ENCODE results near the gene GADD45G.

The GADD45G gene

GRCh38 chr9:89558196-89558899 lies 46.5 kb upstream of the GADD45G start:
- TF ChIP-seq EP300 (IDR thresholded peaks at IDR 0.05; ENCODE audit: borderline replicate concordance) (no peak), TEAD4 (IDR thresholded peaks at IDR 0.05) (no peak), ZBTB7A (IDR thresholded peaks at IDR 0.05; ENCODE audit: low read depth) (no peak), NFIC (IDR thresholded peaks at IDR 0.05) (no peak), YY1 (IDR thresholded peaks at IDR 0.05; ENCODE audit: low read depth) (no peak), CEBPB (IDR thresholded peaks at IDR 0.05) (no peak), TAF1 (IDR thresholded peaks at IDR 0.05; ENCODE audit: low read depth) (no peak)

DNA sequence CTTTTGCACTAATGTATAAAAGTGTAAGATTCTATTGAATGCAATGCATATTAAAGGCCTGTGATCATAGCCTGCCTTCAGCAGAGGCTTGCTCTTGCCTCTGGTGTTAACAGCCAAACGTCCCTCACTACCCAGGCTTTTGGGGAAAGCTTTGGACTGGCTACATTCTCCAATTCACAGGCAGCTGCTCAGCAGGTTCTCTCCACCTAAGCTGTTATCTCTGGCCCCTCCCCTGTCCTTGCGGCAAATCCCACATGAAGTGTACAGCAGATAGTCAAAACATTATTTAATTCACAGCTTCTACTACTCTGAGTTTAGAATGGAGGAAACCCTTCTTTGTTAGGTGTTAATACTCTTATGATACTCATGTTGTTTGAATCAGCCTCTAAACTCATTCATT lies 45.9 kb upstream of the GADD45G start:
- TF ChIP-seq YY1 (IDR thresholded peaks at IDR 0.05; ENCODE audit: low read depth) (no peak), RAD21 (IDR thresholded peaks at IDR 0.05; ENCODE audit: low read depth) (no peak), CEBPB (IDR thresholded peaks at IDR 0.05) (no peak), EGR1 (IDR thresholded peaks at IDR 0.05) (no peak), TEAD4 (IDR thresholded peaks at IDR 0.05) (no peak), NFIC (IDR thresholded peaks at IDR 0.05) (no peak), EP300 (IDR thresholded peaks at IDR 0.05; ENCODE audit: borderline replicate concordance) (no peak), FOXM1 (IDR thresholded peaks at IDR 0.05; ENCODE audit: borderline replicate concordance, low read depth) (no peak), CREB1 (IDR thresholded peaks at IDR 0.05; ENCODE audit: low read depth) (no peak), TAF1 (IDR thresholded peaks at IDR 0.05; ENCODE audit: low read depth) (no peak), TCF12 (IDR thresholded peaks at IDR 0.05; ENCODE audit: low read depth) (no peak), ZBTB7A (IDR thresholded peaks at IDR 0.05; ENCODE audit: low read depth) (no peak)
- TF ChIP-seq, protein P1, sequence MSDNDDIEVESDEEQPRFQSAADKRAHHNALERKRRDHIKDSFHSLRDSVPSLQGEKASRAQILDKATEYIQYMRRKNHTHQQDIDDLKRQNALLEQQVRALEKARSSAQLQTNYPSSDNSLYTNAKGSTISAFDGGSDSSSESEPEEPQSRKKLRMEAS (IDR thresholded peaks at IDR 0.05), result no peak
- TF ChIP-seq, protein P2, sequence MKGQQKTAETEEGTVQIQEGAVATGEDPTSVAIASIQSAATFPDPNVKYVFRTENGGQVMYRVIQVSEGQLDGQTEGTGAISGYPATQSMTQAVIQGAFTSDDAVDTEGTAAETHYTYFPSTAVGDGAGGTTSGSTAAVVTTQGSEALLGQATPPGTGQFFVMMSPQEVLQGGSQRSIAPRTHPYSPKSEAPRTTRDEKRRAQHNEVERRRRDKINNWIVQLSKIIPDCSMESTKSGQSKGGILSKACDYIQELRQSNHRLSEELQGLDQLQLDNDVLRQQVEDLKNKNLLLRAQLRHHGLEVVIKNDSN (IDR thresholded peaks at IDR 0.05), result no peak
- TF ChIP-seq, protein P3, sequence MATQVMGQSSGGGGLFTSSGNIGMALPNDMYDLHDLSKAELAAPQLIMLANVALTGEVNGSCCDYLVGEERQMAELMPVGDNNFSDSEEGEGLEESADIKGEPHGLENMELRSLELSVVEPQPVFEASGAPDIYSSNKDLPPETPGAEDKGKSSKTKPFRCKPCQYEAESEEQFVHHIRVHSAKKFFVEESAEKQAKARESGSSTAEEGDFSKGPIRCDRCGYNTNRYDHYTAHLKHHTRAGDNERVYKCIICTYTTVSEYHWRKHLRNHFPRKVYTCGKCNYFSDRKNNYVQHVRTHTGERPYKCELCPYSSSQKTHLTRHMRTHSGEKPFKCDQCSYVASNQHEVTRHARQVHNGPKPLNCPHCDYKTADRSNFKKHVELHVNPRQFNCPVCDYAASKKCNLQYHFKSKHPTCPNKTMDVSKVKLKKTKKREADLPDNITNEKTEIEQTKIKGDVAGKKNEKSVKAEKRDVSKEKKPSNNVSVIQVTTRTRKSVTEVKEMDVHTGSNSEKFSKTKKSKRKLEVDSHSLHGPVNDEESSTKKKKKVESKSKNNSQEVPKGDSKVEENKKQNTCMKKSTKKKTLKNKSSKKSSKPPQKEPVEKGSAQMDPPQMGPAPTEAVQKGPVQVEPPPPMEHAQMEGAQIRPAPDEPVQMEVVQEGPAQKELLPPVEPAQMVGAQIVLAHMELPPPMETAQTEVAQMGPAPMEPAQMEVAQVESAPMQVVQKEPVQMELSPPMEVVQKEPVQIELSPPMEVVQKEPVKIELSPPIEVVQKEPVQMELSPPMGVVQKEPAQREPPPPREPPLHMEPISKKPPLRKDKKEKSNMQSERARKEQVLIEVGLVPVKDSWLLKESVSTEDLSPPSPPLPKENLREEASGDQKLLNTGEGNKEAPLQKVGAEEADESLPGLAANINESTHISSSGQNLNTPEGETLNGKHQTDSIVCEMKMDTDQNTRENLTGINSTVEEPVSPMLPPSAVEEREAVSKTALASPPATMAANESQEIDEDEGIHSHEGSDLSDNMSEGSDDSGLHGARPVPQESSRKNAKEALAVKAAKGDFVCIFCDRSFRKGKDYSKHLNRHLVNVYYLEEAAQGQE (IDR thresholded peaks at IDR 0.05; ENCODE audit: low read depth), result no peak

- TF ChIP-seq NFIC (IDR thresholded peaks at IDR 0.05) (no peak), CEBPB (IDR thresholded peaks at IDR 0.05) (no peak), TEAD4 (IDR thresholded peaks at IDR 0.05) (no peak), FOXM1 (IDR thresholded peaks at IDR 0.05; ENCODE audit: borderline replicate concordance, low read depth) (no peak), EGR1 (IDR thresholded peaks at IDR 0.05) (no peak), CREB1 (IDR thresholded peaks at IDR 0.05; ENCODE audit: low read depth) (no peak), TAF1 (IDR thresholded peaks at IDR 0.05; ENCODE audit: low read depth) (no peak), EP300 (IDR thresholded peaks at IDR 0.05; ENCODE audit: borderline replicate concordance) (no peak), RAD21 (IDR thresholded peaks at IDR 0.05; ENCODE audit: low read depth) (no peak), TCF12 (IDR thresholded peaks at IDR 0.05; ENCODE audit: low read depth) (no peak), ZBTB7A (IDR thresholded peaks at IDR 0.05; ENCODE audit: low read depth) (no peak), YY1 (IDR thresholded peaks at IDR 0.05; ENCODE audit: low read depth) (no peak)
- TF ChIP-seq, protein P1 (IDR thresholded peaks at IDR 0.05), result no peak
- TF ChIP-seq, protein P3 (IDR thresholded peaks at IDR 0.05; ENCODE audit: low read depth), result no peak
- TF ChIP-seq, protein P2 (IDR thresholded peaks at IDR 0.05), result no peak
Measured at GRCh38 chr9:89562186-89562814, 42.5 kb upstream of the GADD45G start.

GRCh38 chr9:89563571-89564345 lies 41.1 kb upstream of the GADD45G start:
- no peak for TF ChIP-seq FOXM1 (IDR thresholded peaks at IDR 0.05; ENCODE audit: borderline replicate concordance, low read depth)
- TF ChIP-seq RAD21 (IDR thresholded peaks at IDR 0.05; ENCODE audit: low read depth), result no peak
- TF ChIP-seq EGR1 (IDR thresholded peaks at IDR 0.05), result no peak
- TF ChIP-seq, protein P2 (IDR thresholded peaks at IDR 0.05), result no peak
- no peak for TF ChIP-seq YY1 (IDR thresholded peaks at IDR 0.05; ENCODE audit: low read depth)
- TF ChIP-seq NFIC (IDR thresholded peaks at IDR 0.05), result no peak
- no peak for TF ChIP-seq ZBTB7A (IDR thresholded peaks at IDR 0.05; ENCODE audit: low read depth)
- no peak for TF ChIP-seq EP300 (IDR thresholded peaks at IDR 0.05; ENCODE audit: borderline replicate concordance)
- no peak for TF ChIP-seq CEBPB (IDR thresholded peaks at IDR 0.05)
- TF ChIP-seq CREB1 (IDR thresholded peaks at IDR 0.05; ENCODE audit: low read depth), result no peak
- TF ChIP-seq, protein P1 (IDR thresholded peaks at IDR 0.05), result no peak
- TF ChIP-seq TCF12 (IDR thresholded peaks at IDR 0.05; ENCODE audit: low read depth), result no peak
- TF ChIP-seq TEAD4 (IDR thresholded peaks at IDR 0.05), result no peak
- no peak for TF ChIP-seq TAF1 (IDR thresholded peaks at IDR 0.05; ENCODE audit: low read depth)
- TF ChIP-seq, protein P3 (IDR thresholded peaks at IDR 0.05; ENCODE audit: low read depth), result no peak

Data from Ishikawa (cell line).